ENCODE results near the gene ZSCAN25.

DNA sequence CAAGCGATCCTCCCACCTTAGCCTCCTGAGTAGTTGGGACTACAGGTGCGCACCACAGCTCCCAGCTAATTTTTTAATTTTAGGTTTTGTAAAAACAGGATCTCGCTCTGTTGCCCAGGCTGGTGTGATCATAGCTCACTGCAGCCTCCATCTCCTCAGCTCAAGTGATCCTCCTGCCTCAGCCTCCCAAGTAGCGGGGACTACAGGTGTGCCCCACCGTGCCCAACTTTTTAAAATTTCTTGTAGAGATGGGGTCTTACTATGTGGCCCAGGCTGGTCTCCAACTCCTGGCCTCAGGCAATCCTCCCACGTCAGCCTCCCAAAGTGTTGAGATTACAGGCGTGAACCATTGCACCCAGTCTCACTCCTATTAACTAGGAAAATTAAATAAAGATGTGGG, 11.2 kb upstream of the ZSCAN25 start:
- TF ChIP-seq YY1 (IDR thresholded peaks at IDR 0.05; ENCODE audit: insufficient read depth, insufficient read length): no peak
- no peak for TF ChIP-seq ZNF274 (IDR thresholded peaks at IDR 0.05; ENCODE audit: low read depth, low read length)
